H1 (cell line): ENCODE data around the gene LHFPL6. TPM values are rescaled to one million over a fixed set of nuclear protein-coding genes. Genes with fewer than 3 reads are reported as not detected.

Experiments
- CTCF ChIA-PET: fragments of 300-600 bp; sonication (Branson Sonifier 250); formaldehyde crosslinking; loops from one replicate; lab custom pipeline; 2021; ENCODE audit not compliant: partially characterized antibody; lab: Charles Lee
- POLR2A ChIA-PET: fragments of 300-600 bp; sonication (Branson Sonifier 250); formaldehyde crosslinking; loops from one replicate; lab custom pipeline; 2021; ENCODE audit warnings: inconsistent platforms; ENCODE audit not compliant: partially characterized antibody; lab: Charles Lee
- DNase-seq, 2 experiments: peaks; one replicate each; pipeline versions ENCODE4 v3.0.0 to v3.0.0-alpha.2; 2010 to 2022; ENCODE audit warnings: low spot score in 2 of 2, low read depth in 1 of 2, mixed read lengths in 1 of 2
- FAIRE-seq: peaks from 2 replicates; lab custom pipeline; 2011; peaks lifted over from hg19 to GRCh38; lab: Jason Lieb, UNC
- H2AFZ ChIP-seq: 2 replicates; pipeline ENCODE4 v1.8.1; 2012; ENCODE audit warnings: low read length, inconsistent platforms
- H2AK5ac ChIP-seq: 2 replicates; pipeline ENCODE4 v1.6.1; 2013; ENCODE audit warnings: low read depth, low read length
- H2BK120ac ChIP-seq: replicated peaks from 2 replicates; pipeline ENCODE3; 2013; ENCODE audit warnings: low read depth, low read length, inconsistent platforms
- H2BK12ac ChIP-seq: 2 replicates; pipeline ENCODE4 v1.6.1; 2013; ENCODE audit warnings: low read depth, low read length
- H2BK15ac ChIP-seq: 2 replicates; pipeline ENCODE4 v1.6.1; 2013; ENCODE audit warnings: low read length
- H2BK20ac ChIP-seq: 2 replicates; pipeline ENCODE4 v1.6.1; 2013; ENCODE audit warnings: low read length
- H2BK5ac ChIP-seq: 2 replicates; pipeline ENCODE4 v1.6.1; 2013; ENCODE audit warnings: low read depth, low read length
- H3K14ac ChIP-seq: 2 replicates; pipeline ENCODE4 v1.6.1; 2013; ENCODE audit warnings: inconsistent platforms; ENCODE audit not compliant: insufficient read length
- H3K18ac ChIP-seq: 2 replicates; pipeline ENCODE4 v1.6.1; 2013; ENCODE audit warnings: low read length; ENCODE audit errors: extremely low read depth
- H3K23ac ChIP-seq: 2 replicates; pipeline ENCODE4 v1.6.1; 2013; ENCODE audit warnings: inconsistent platforms; ENCODE audit not compliant: insufficient read length
- H3K23me2 ChIP-seq: 2 replicates; pipeline ENCODE4 v1.6.1; 2013; ENCODE audit warnings: low read depth, low read length
- H3K27ac ChIP-seq: 2 replicates; pipeline ENCODE4 v1.6.1; 2011; ENCODE audit warnings: low read depth, low read length, inconsistent platforms
- H3K27me3 ChIP-seq, 4 experiments: replicated peaks in 1 of 4; 1 replicate in 1 of 4; 2 replicates in 3 of 4; pipeline versions ENCODE4 v1.6.1 to v1.8.1; 2011 to 2013; ENCODE audit warnings: low read length in 3 of 4, mild to moderate bottlenecking in 3 of 4, inconsistent platforms in 2 of 4, mixed read lengths in 2 of 4, moderate library complexity in 1 of 4; ENCODE audit not compliant: control insufficient read depth in 3 of 4, insufficient read depth in 3 of 4; ENCODE audit errors: extremely low read depth in 1 of 4
- H3K36me3 ChIP-seq, 4 experiments: 2 replicates each; pipeline versions ENCODE4 v1.6.1 to v1.8.1; 2011 to 2013; ENCODE audit warnings: mild to moderate bottlenecking in 4 of 4, low read length in 3 of 4, moderate library complexity in 2 of 4, control low read depth in 1 of 4, inconsistent platforms in 1 of 4; ENCODE audit not compliant: insufficient read depth in 4 of 4, control insufficient read depth in 2 of 4
- H3K4ac ChIP-seq: replicated peaks from 2 replicates; pipeline ENCODE3; 2013; ENCODE audit warnings: low read length, low read depth, mixed read lengths, inconsistent platforms; ENCODE audit not compliant: insufficient read length
- H3K4me1 ChIP-seq, 4 experiments: replicated peaks in 1 of 4; 1 replicate in 1 of 4; 2 replicates in 3 of 4; pipeline versions ENCODE4 v1.6.1 to v1.8.1; 2011 to 2013; ENCODE audit warnings: low read length in 3 of 4, inconsistent platforms in 2 of 4, mixed read lengths in 1 of 4; ENCODE audit not compliant: insufficient read depth in 4 of 4, control insufficient read depth in 3 of 4
- H3K4me2 ChIP-seq, 2 experiments: 2 replicates each; pipeline versions ENCODE4 v1.6.1 to v1.8.1; 2011 to 2013; ENCODE audit warnings: low read depth in 2 of 2, low read length in 2 of 2, control low read depth in 1 of 2, inconsistent platforms in 1 of 2, mild to moderate bottlenecking in 1 of 2; ENCODE audit not compliant: insufficient read depth in 1 of 2
- H3K4me3 ChIP-seq, 4 experiments: fragments of 200-600, 300-600 bp in 1 of 4; sonication (generic), shearing (Covaris generic), sonication (Bioruptor Twin) in 1 of 4; 2 replicates each; pipeline versions ENCODE4 v1.5.1 to v1.8.1; 2011 to 2016; ENCODE audit warnings: low read length in 4 of 4, low read depth in 3 of 4, control low read depth in 2 of 4, inconsistent platforms in 2 of 4, mild to moderate bottlenecking in 2 of 4, mixed read lengths in 1 of 4, moderate library complexity in 1 of 4; ENCODE audit not compliant: insufficient read depth in 2 of 4; ENCODE audit errors: extremely low read depth in 1 of 4
- H3K56ac ChIP-seq: replicated peaks from 2 replicates; pipeline ENCODE3; 2013; ENCODE audit warnings: low read depth, mild to moderate bottlenecking, mixed read lengths, low read length, inconsistent platforms; ENCODE audit not compliant: insufficient read length
- H3K79me1 ChIP-seq: 2 replicates; pipeline ENCODE4 v1.6.1; 2013; ENCODE audit warnings: low read depth, low read length, control low read depth
- H3K79me2 ChIP-seq, 2 experiments: 2 replicates each; pipeline versions ENCODE4 v1.6.1 to v1.8.1; 2012 to 2013; ENCODE audit warnings: low read length in 2 of 2, mild to moderate bottlenecking in 2 of 2, inconsistent platforms in 1 of 2; ENCODE audit not compliant: insufficient read depth in 2 of 2, control insufficient read depth in 1 of 2
- H3K9ac ChIP-seq, 4 experiments: replicated peaks in 1 of 4; 1 replicate in 1 of 4; 2 replicates in 3 of 4; pipeline versions ENCODE4 v1.6.1 to v1.8.1; 2011 to 2013; ENCODE audit warnings: low read depth in 3 of 4, low read length in 3 of 4, control low read depth in 2 of 4, mild to moderate bottlenecking in 2 of 4, moderate library complexity in 2 of 4, inconsistent platforms in 1 of 4; ENCODE audit errors: extremely low read depth in 1 of 4
- H3K9me3 ChIP-seq, 2 experiments: 2 replicates each; pipeline versions ENCODE4 v1.6.1 to v1.8.1; 2012 to 2013; ENCODE audit warnings: mild to moderate bottlenecking in 2 of 2, moderate library complexity in 2 of 2, control low read depth in 1 of 2, inconsistent platforms in 1 of 2, low read depth in 1 of 2, low read length in 1 of 2, mixed read lengths in 1 of 2; ENCODE audit not compliant: insufficient read depth in 2 of 2
- H4K20me1 ChIP-seq, 2 experiments: replicated peaks in 1 of 2; 2 replicates each; pipeline versions ENCODE3 to v1.8.1; 2011 to 2013; ENCODE audit warnings: inconsistent platforms in 2 of 2, low read length in 2 of 2, mild to moderate bottlenecking in 1 of 2; ENCODE audit not compliant: insufficient read depth in 2 of 2, control insufficient read depth in 1 of 2
- H4K5ac ChIP-seq: 2 replicates; pipeline ENCODE4 v1.6.1; 2013; ENCODE audit warnings: low read length, low read depth, mixed read lengths, inconsistent platforms; ENCODE audit not compliant: insufficient read length
- H4K8ac ChIP-seq: 2 replicates; pipeline ENCODE4 v1.8.0; 2013; ENCODE audit warnings: mild to moderate bottlenecking, moderate library complexity, low read length, inconsistent platforms; ENCODE audit not compliant: insufficient read depth; ENCODE audit errors: extremely low read depth
- H4K91ac ChIP-seq: replicated peaks from 2 replicates; pipeline ENCODE3; 2013; ENCODE audit warnings: low read length, mixed read lengths, inconsistent platforms; ENCODE audit not compliant: insufficient read length
- ASH2L ChIP-seq: fragments of 200-600, 300-600 bp; sonication (generic); IDR thresholded peaks from one replicate; pipeline ENCODE4 v1.7.1; 2017; ENCODE audit warnings: low read length
- ATF3 ChIP-seq: IDR thresholded peaks from 2 replicates; pipeline ENCODE4 v1.6.1; 2011; ENCODE audit warnings: low read depth, mild to moderate bottlenecking, low read length; ENCODE audit not compliant: insufficient read depth
- BCL11A ChIP-seq, 2 experiments: IDR thresholded peaks; one replicate each; pipeline ENCODE4 v1.6.1; 2011; ENCODE audit warnings: low read depth in 2 of 2, low read length in 2 of 2, mild to moderate bottlenecking in 2 of 2
- CBX8 ChIP-seq: fragments of 300-800, 300-1000 bp; sonication (generic); IDR thresholded peaks from 2 replicates; pipeline ENCODE4 v1.7.1; 2016; ENCODE audit warnings: low read depth, low read length, borderline replicate concordance
- CTBP2 ChIP-seq: IDR thresholded peaks from 2 replicates; pipeline ENCODE4 v1.7.0; 2011; ENCODE audit warnings: borderline replicate concordance, mild to moderate bottlenecking, moderate library complexity, mixed read lengths, low read length; ENCODE audit not compliant: insufficient read depth, insufficient read length
- EGR1 ChIP-seq: IDR thresholded peaks from 2 replicates; pipeline ENCODE4 v1.6.1; 2011; ENCODE audit warnings: low read depth, low read length, borderline replicate concordance
- HDAC2 ChIP-seq, 2 experiments: fragments of 300-600 bp in 1 of 2; sonication (generic) in 1 of 2; IDR thresholded peaks; 2 replicates each; pipeline ENCODE4 v1.6.1; 2011 to 2012; ENCODE audit warnings: low read depth in 2 of 2, low read length in 2 of 2, mild to moderate bottlenecking in 2 of 2, moderate library complexity in 2 of 2, borderline replicate concordance in 1 of 2, inconsistent platforms in 1 of 2
- JUND ChIP-seq: IDR thresholded peaks from 2 replicates; pipeline ENCODE4 v1.6.1; 2011; ENCODE audit warnings: mild to moderate bottlenecking, improper control_type of control experiment, low read length
- KDM4A ChIP-seq: IDR thresholded peaks from one replicate; pipeline ENCODE4 v1.7.1; 2012; ENCODE audit warnings: low read depth, mild to moderate bottlenecking, moderate library complexity, low read length, inconsistent platforms; ENCODE audit not compliant: severe bottlenecking
- MAX ChIP-seq: IDR thresholded peaks from 2 replicates; pipeline ENCODE4 v1.6.1; 2012; ENCODE audit warnings: inconsistent platforms
- POU5F1 ChIP-seq: IDR thresholded peaks from 2 replicates; pipeline ENCODE4 v1.6.1; 2011; ENCODE audit warnings: low read depth, mild to moderate bottlenecking, low read length, moderate library complexity
- SIRT6 ChIP-seq: IDR thresholded peaks from one replicate; pipeline ENCODE4 v1.7.1; 2012; ENCODE audit warnings: low read length, inconsistent platforms
- SIX5 ChIP-seq: IDR thresholded peaks from 2 replicates; pipeline ENCODE4 v1.6.1; 2011; ENCODE audit warnings: mild to moderate bottlenecking, low read depth, low read length
- WGBS, 2 experiments: shearing (Covaris generic) in 1 of 2; methylation state at CpG; one replicate each; pipeline versions ENCODE4 v1.1.6 to v1.1.7; 2013 to 2015; ENCODE audit warnings: low lambda C conversion rate in 2 of 2, mixed read lengths in 2 of 2, inconsistent platforms in 1 of 2, low coverage in 1 of 2, missing lambda C conversion rate in 1 of 2; ENCODE audit not compliant: insufficient replicate concordance in 2 of 2, insufficient coverage in 1 of 2, insufficient read length in 1 of 2; ENCODE audit errors: extremely low coverage in 1 of 2, missing lambda C conversion rate in 1 of 2; 5-methylcytosine and 5-hydroxymethylcytosine counted together
- polyA plus RNA-seq, 7 experiments: library from polyadenylated mRNA; depleted of rRNA in 3 of 7; stranded (reverse) in 5 of 7; unstranded in 2 of 7; fragments of >200 nt in 5 of 7; fragments of 200-250 nt in 2 of 7; gene quantifications; 1 replicate in 5 of 7; 2 replicates in 1 of 7; 4 replicates in 1 of 7; pipeline versions ENCODE4 v1.2.1 to v1.2.3, GENCODE V29; 2011 to 2013; ENCODE audit warnings: missing spikeins in 2 of 7, mixed read lengths in 2 of 7
- total RNA-seq: library from RNA; stranded (reverse); fragmentation: NEBNext Ultra II Directional; extraction: Animal tissue kit (Norgen Biotek cat#: 25700); gene quantifications from 2 replicates; pipeline ENCODE4 v1.2.1, GENCODE V29; 2021

Gene LHFPL6
- total and polyA plus RNA-seq, 2 of the 8 experiments (the other 6 are each of a cell fraction or from before 2014, with no cell fraction given): 7.6 to 17.0 TPM

- Histone ChIP-seq H3K9me3 (no peaks in the 10 kb centered on the region), H3K27ac (no peak overlapping the region), H3K79me1 (no peaks in the 10 kb centered on the region), H2BK12ac (no peak overlapping the region), H3K27me3 (no peaks in the 10 kb centered on the region), H2BK5ac (no peak overlapping the region), H3K79me2 (no peaks in the 10 kb centered on the region; a peak in 1 of 4 replicates), H4K91ac (no peak overlapping the region), H4K5ac (no peak overlapping the region), H3K23me2 (no peaks in the 10 kb centered on the region), H3K4ac (no peak overlapping the region), H3K56ac (no peak overlapping the region), H3K4me3 (no peak overlapping the region), H2BK20ac (no peak overlapping the region), H3K4me1 (no peaks in the 10 kb centered on the region), H4K8ac (no peak overlapping the region), H3K4me2 (no peak overlapping the region), H3K18ac (no peak overlapping the region), H3K14ac (no peak overlapping the region), H2BK120ac (no peak overlapping the region), H2BK15ac (no peak overlapping the region), H3K36me3 (no peaks in the 10 kb centered on the region), H4K20me1 (peaks cover 0 to 1% of the 10 kb centered on the region in 2 experiments), H2AK5ac (no peak overlapping the region), H3K9ac (no peak overlapping the region), H2AFZ (no peak overlapping the region), H3K23ac (no peak overlapping the region)
- DNase-seq (no peak), FAIRE-seq (no peak)
- 35% methylated on average over 2 of the region's 2 CpGs; no CpG with 5 or more reads in 1 of the 2 experiments for WGBS, 2 experiments
- CTCF ChIA-PET: interaction anchor here (0.6 to 1.2 kb wide), 4 partner anchors 9 to 1727 kb away, joined by 3 read pairs; partner anchors contain the start of gene LHFPL6
- POLR2A ChIA-PET: interaction anchor here (0.5 kb wide), 1 partner anchor 25 kb away, joined by 3 read pairs; no protein-coding TSS in a partner anchor
- TF ChIP-seq KDM4A: no peak
- TF ChIP-seq CTBP2: no peak
- TF ChIP-seq MAX: no peak
- no peak for TF ChIP-seq SIRT6
- TF ChIP-seq POU5F1: no peak
- TF ChIP-seq JUND: no peak
- TF ChIP-seq EGR1: no peak
- no peak for TF ChIP-seq BCL11A (IDR thresholded peaks at IDR 0.05; ENCODE audit: low read depth in 2 of 2, low read length in 2 of 2)
- TF ChIP-seq CBX8: no peak
- no peak for TF ChIP-seq ATF3
- no peak for TF ChIP-seq SIX5
- TF ChIP-seq ASH2L: no peak
- no peak for TF ChIP-seq HDAC2 (IDR thresholded peaks at IDR 0.05; ENCODE audit: borderline replicate concordance in 1 of 2, low read depth in 2 of 2, low read length in 2 of 2)
Observed at GRCh38 chr13:39590466-39591036, 12.4 kb downstream of the LHFPL6 start.
